H1 (cell line): Measurements from ENCODE around the gene S1PR2. TPM values are rescaled to one million over a fixed set of nuclear protein-coding genes. Genes with fewer than 3 reads are reported as not detected.

Experiments
- EP300 ChIP-seq, 2 experiments: IDR thresholded peaks; 1 replicate in 1 of 2; 2 replicates in 1 of 2; pipeline ENCODE4 v1.6.1; 2011 to 2012; ENCODE audit warnings: low read depth in 2 of 2, low read length in 2 of 2, mild to moderate bottlenecking in 2 of 2, borderline replicate concordance in 1 of 2, inconsistent platforms in 1 of 2, moderate library complexity in 1 of 2
- KDM1A ChIP-seq: fragments of 200-600, 300-600 bp; sonication (generic); IDR thresholded peaks from 2 replicates; pipeline ENCODE4 v1.7.1; 2016; ENCODE audit warnings: mild to moderate bottlenecking, low read length, borderline replicate concordance
- KDM5A ChIP-seq: fragments of 200-600 bp; IDR thresholded peaks from 2 replicates; pipeline ENCODE4 v1.7.1; 2012; ENCODE audit warnings: mild to moderate bottlenecking, low read length, inconsistent platforms, mixed read lengths
- MAFK ChIP-seq: IDR thresholded peaks from 2 replicates; pipeline ENCODE4 v1.6.1; 2012; ENCODE audit warnings: low read depth, mild to moderate bottlenecking, improper control_type of control experiment, low read length
- SUZ12 ChIP-seq: fragments of 200-600 bp; sonication (generic); IDR thresholded peaks from 2 replicates; pipeline ENCODE4 v1.6.1; 2012; ENCODE audit warnings: mild to moderate bottlenecking, inconsistent platforms, low read length, moderate library complexity, mixed read lengths
- TAF1 ChIP-seq: IDR thresholded peaks from 2 replicates; pipeline ENCODE4 v1.6.1; 2011; ENCODE audit warnings: mild to moderate bottlenecking, low read depth, low read length
- TAF7 ChIP-seq: optimal IDR thresholded peaks from 2 replicates; pipeline ENCODE3; 2011; ENCODE audit warnings: low read depth, mild to moderate bottlenecking, inconsistent platforms, low read length, moderate library complexity, borderline replicate concordance
- polyA plus RNA-seq, 7 experiments: library from polyadenylated mRNA; depleted of rRNA in 3 of 7; stranded (reverse) in 5 of 7; unstranded in 2 of 7; fragments of >200 nt in 5 of 7; fragments of 200-250 nt in 2 of 7; gene quantifications; 1 replicate in 5 of 7; 2 replicates in 1 of 7; 4 replicates in 1 of 7; pipeline versions ENCODE4 v1.2.1 to v1.2.3, GENCODE V29; 2011 to 2013; ENCODE audit warnings: missing spikeins in 2 of 7, mixed read lengths in 2 of 7
- total RNA-seq: library from RNA; stranded (reverse); fragmentation: NEBNext Ultra II Directional; extraction: Animal tissue kit (Norgen Biotek cat#: 25700); gene quantifications from 2 replicates; pipeline ENCODE4 v1.2.1, GENCODE V29; 2021
- TF ChIP-seq, protein P1 (sequence below): fragments of 300-600 bp; sonication (generic); IDR thresholded peaks from 2 replicates; pipeline ENCODE4 v1.7.1; 2012; ENCODE audit warnings: low read length, moderate library complexity, mild to moderate bottlenecking, inconsistent platforms; ENCODE audit not compliant: insufficient replicate concordance

S1PR2 gene
- total and polyA plus RNA-seq, 2 of the 8 experiments (the other 6 are each of a cell fraction or from before 2014, with no cell fraction given) = 17.5 to 19.4 TPM

- TF ChIP-seq, protein P1, sequence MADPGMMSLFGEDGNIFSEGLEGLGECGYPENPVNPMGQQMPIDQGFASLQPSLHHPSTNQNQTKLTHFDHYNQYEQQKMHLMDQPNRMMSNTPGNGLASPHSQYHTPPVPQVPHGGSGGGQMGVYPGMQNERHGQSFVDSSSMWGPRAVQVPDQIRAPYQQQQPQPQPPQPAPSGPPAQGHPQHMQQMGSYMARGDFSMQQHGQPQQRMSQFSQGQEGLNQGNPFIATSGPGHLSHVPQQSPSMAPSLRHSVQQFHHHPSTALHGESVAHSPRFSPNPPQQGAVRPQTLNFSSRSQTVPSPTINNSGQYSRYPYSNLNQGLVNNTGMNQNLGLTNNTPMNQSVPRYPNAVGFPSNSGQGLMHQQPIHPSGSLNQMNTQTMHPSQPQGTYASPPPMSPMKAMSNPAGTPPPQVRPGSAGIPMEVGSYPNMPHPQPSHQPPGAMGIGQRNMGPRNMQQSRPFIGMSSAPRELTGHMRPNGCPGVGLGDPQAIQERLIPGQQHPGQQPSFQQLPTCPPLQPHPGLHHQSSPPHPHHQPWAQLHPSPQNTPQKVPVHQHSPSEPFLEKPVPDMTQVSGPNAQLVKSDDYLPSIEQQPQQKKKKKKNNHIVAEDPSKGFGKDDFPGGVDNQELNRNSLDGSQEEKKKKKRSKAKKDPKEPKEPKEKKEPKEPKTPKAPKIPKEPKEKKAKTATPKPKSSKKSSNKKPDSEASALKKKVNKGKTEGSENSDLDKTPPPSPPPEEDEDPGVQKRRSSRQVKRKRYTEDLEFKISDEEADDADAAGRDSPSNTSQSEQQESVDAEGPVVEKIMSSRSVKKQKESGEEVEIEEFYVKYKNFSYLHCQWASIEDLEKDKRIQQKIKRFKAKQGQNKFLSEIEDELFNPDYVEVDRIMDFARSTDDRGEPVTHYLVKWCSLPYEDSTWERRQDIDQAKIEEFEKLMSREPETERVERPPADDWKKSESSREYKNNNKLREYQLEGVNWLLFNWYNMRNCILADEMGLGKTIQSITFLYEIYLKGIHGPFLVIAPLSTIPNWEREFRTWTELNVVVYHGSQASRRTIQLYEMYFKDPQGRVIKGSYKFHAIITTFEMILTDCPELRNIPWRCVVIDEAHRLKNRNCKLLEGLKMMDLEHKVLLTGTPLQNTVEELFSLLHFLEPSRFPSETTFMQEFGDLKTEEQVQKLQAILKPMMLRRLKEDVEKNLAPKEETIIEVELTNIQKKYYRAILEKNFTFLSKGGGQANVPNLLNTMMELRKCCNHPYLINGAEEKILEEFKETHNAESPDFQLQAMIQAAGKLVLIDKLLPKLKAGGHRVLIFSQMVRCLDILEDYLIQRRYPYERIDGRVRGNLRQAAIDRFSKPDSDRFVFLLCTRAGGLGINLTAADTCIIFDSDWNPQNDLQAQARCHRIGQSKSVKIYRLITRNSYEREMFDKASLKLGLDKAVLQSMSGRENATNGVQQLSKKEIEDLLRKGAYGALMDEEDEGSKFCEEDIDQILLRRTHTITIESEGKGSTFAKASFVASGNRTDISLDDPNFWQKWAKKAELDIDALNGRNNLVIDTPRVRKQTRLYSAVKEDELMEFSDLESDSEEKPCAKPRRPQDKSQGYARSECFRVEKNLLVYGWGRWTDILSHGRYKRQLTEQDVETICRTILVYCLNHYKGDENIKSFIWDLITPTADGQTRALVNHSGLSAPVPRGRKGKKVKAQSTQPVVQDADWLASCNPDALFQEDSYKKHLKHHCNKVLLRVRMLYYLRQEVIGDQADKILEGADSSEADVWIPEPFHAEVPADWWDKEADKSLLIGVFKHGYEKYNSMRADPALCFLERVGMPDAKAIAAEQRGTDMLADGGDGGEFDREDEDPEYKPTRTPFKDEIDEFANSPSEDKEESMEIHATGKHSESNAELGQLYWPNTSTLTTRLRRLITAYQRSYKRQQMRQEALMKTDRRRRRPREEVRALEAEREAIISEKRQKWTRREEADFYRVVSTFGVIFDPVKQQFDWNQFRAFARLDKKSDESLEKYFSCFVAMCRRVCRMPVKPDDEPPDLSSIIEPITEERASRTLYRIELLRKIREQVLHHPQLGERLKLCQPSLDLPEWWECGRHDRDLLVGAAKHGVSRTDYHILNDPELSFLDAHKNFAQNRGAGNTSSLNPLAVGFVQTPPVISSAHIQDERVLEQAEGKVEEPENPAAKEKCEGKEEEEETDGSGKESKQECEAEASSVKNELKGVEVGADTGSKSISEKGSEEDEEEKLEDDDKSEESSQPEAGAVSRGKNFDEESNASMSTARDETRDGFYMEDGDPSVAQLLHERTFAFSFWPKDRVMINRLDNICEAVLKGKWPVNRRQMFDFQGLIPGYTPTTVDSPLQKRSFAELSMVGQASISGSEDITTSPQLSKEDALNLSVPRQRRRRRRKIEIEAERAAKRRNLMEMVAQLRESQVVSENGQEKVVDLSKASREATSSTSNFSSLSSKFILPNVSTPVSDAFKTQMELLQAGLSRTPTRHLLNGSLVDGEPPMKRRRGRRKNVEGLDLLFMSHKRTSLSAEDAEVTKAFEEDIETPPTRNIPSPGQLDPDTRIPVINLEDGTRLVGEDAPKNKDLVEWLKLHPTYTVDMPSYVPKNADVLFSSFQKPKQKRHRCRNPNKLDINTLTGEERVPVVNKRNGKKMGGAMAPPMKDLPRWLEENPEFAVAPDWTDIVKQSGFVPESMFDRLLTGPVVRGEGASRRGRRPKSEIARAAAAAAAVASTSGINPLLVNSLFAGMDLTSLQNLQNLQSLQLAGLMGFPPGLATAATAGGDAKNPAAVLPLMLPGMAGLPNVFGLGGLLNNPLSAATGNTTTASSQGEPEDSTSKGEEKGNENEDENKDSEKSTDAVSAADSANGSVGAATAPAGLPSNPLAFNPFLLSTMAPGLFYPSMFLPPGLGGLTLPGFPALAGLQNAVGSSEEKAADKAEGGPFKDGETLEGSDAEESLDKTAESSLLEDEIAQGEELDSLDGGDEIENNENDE = no peak
- TF ChIP-seq EP300 (IDR thresholded peaks at IDR 0.05; ENCODE audit: borderline replicate concordance in 1 of 2, low read depth in 2 of 2, low read length in 2 of 2) (no peak), TAF7 (no peak), TAF1 (no peak), MAFK (no peak), KDM1A (no peak), SUZ12 (no peak), KDM5A (no peak)
These were observed 19.4 kb downstream of the S1PR2 start (continued) for GRCh38 chr19:10211691-10212090.
